IPS-11a (cell line): ENCODE measurements around the gene CD300LB.
"Not testable (repeated sequence)": the region's sequence is repeated elsewhere in the genome, so short reads cannot be mapped to it uniquely, and the experiment has no call there.

Experiments used
- H3K4me3 ChIP-seq: one replicate; pipeline ENCODE4 v1.5.1; 2013; ENCODE audit warnings: low read depth, low read length, control low read depth

The CD300LB gene

DNA sequence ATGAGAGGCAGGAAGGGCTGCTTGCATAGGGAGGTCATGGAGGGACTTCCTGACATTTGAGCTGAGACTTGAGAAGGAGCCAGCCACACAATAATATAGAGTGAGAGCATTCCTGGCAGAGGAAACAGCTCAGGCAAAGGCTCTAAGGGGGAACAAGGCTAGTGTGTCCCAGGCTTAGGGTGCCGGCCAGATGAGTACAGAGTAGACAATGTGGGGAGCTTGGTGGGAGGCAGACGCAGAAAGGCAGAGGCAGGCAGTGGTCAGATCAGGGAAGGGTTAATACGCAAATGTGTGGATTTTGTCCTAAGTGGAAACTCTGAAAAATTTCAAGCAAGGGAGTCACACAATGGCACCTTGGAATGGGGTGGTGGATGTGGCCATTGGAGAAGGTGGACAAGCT is 31.3 kb downstream of the CD300LB start:
- H3K4me3 ChIP-seq, result no peak overlapping the region

DNA sequence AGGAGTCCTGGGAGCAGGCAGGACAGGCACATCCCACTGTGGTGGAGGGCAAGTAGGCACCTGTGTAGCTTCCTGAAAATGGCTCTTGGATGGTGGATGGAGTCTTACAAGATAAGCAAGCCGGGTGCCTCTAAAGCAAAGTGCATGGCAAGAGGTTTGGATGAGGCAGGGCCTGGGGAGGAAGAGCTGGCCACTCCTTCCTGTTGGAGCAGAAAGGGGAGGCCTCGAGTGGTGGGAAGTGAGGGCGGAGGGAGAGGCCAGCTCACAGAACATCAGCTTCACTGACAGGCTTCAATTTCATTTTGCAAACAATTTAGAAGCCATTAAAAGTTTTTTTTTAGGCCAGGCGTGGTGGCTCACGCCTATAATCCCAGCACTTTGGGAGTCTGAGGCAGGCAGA is 33.8 kb downstream of the CD300LB start:
- H3K4me3 ChIP-seq, result no peak overlapping the region

DNA sequence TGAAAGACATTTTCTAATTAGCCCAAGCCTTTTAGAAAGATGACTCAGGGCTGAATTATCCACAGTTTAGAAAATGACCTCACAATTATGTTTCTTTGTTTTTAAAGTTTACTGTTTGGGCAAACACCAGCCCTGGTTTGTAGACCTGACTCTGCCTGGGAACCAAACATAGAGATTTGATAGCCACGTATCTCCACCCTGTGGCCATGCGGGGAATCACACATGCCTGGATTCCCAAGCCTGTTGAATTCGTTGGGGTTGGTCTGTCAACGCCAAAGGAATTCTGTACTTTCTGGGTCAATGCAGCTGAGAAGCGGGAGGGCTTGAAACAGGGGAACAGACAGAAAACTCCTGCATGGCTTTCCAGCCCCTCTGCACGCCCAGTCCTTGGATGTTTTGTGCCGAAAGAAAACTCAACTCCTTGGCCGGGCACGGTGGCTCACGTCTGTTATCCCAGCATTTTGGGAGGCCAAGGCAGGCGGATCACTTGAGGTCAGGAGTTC is 37.9 kb downstream of the CD300LB start:
- H3K4me3 ChIP-seq, result no peak overlapping the region

DNA sequence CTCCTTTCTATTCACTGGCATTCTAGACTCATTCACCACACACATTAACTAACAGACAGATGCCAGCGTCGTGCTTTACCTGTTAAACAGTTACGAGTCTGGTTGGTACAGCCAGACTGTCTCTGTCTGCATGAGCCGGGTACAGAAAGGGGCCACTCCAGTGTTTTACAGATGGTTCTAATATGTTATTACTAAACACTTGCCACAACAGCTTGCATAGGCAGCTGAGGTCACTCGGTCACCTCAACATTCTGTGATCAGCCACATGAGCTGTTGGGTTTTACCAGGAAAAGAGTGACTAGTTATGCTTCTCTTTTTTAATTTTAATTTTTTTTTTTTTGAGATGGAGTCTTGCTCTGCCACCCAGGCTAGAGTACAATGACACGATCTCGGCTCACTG is 39.6 kb downstream of the CD300LB start:
- H3K4me3 ChIP-seq, result no peak overlapping the region

DNA sequence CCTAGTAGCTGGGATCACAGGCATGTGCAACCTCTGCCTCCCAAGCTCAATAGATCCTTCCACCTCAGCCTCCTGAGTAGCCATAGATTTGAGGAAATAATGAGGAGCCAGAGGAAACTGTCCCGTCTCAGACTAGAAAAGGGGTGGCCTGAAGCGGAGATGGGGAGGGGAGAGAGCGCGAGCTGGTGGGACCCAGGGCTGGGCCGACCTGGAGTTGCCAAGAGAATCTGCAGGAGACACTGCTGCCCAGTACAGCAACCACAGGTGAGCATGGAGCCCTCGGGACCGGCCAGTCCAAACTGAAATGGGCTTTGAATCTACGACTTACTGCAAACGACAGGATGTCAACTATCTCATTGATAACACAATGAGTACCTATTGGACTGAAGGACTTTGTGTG is 40.6 kb downstream of the CD300LB start:
- H3K4me3 ChIP-seq, result no peak overlapping the region

DNA sequence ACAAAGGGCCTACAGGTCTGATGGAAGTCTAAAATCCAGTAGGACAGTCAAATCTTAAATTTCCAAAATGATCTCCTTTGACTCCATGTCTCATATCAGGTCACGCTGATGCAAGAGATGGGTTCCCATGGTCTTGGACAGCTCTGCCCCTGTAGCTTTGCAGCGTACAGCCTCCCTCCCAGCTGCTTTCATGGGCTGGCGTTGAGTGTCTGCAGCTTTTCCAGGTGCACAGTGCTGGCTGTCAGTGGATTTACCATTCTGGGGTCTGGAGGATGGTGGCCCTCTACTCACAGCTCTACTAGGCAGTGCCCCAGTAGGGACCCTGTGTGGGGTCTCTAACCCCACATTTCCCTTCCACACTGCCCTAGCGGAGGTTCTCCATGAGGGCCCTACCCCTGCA is 43.0 kb downstream of the CD300LB start:
- not testable (repeated sequence) for H3K4me3 ChIP-seq

DNA sequence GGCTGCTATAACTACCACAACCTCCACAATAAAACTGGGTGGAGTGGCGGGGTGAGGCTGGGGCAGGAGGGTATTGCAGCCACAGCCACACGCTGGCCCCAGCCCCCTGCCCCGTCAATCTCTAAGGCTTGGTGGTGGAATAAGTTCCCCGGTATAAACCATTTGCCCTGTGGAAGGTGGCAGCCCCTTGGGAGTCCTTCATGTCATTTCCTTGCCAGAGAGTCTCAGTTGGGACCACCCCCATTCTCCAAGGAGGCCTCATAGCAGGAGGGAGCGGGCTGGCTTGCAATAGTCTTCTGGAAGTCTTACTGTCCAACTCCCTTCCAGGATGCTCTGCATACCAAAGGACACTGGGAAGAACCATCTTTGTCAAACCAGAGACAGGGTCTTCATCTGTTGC is 45.4 kb downstream of the CD300LB start:
- H3K4me3 ChIP-seq, result no peak overlapping the region

DNA sequence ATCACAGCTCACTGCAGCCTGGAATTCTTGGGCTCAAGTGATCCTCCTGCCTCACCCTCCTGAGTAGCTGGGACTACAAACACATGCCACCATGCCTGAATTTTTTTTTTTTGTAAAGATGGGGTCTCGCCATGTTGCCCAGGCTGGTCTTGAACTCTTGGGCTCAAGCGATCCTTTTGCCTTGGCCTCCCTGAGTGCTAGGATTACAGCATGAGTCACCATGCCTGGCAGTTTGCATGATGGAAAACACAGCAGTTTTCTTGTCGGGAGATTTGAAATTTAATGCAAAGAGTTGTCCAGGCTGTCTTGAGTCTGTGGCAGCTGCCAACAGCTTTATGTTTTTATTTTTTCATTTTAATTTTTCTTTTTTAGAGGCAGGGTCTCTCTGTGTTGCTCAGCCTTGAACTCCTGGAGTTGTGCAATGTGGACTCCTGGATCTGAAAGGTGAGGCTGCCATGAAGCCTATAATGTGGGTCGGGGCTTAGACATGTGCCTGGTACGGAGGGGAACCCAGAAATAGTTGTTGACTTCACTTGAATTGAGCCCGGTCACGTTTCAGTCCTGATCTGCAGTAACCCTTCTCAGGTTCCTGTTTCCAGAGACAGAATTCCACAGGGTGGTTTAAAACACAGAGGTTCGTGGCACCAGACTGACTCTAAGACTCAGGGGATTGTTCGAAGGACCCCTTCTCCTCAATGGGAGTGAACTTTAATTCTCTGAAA is 46.1 kb downstream of the CD300LB start:
- no peak overlapping the region for H3K4me3 ChIP-seq

DNA sequence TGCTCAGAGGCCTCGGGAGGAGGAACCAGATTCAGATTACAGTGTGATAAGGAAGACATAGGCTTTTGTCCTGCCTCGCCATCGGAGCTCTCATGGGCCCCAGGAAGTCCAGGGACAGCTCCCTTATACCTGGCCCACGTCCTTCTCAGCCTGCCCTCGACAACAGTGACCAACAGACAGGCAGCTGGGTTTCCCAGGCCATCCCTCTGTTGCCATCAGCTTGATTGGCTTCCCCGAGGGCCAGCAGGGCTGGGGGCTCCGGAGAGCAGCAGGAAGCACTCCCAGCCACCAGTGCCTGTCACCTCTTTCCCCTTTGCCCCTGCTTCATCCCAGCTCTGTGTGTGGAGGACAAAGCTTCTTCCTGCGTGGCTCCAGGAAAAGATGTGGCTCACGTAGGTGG is 47.2 kb downstream of the CD300LB start:
- H3K4me3 ChIP-seq, result no peak overlapping the region

DNA sequence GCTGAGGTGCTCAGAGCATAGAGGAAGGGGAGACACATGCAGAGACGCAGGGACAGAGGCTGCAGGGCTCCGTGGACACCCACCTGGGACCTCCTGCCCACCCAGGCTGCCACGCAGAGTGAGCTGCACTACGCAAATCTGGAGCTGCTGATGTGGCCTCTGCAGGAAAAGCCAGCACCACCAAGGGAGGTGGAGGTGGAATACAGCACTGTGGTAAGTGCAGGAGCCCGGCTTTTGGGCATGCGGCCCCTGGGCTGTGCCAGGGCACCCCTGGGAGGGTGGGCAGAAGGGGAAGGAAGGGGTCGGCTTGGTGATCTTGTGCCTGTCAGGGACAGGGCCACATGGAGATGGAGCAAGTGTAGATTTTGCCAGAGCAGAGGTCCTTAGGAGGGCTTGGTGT is 49.7 kb downstream of the CD300LB start:
- no peak overlapping the region for H3K4me3 ChIP-seq

DNA sequence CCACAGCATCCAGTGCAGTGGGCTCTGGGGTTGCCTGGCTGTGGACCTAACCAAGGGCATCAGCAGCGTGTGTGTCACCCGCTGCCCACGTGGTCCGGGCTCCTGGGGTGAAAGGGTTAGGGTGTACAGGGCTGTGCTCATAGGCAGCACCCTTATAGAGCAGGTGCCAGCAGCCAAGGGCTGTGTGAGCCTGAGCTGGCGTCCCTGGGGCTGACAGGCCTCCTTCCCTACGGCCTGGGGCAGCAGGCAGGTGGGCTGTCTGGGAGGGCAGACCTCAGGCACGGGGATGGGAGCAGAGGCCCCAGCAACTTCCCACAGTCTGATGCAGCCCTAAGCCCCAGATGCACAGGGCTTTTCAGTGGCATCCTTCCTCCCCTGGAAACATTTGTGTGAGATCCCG is 51.0 kb downstream of the CD300LB start:
- no peak overlapping the region for H3K4me3 ChIP-seq

DNA sequence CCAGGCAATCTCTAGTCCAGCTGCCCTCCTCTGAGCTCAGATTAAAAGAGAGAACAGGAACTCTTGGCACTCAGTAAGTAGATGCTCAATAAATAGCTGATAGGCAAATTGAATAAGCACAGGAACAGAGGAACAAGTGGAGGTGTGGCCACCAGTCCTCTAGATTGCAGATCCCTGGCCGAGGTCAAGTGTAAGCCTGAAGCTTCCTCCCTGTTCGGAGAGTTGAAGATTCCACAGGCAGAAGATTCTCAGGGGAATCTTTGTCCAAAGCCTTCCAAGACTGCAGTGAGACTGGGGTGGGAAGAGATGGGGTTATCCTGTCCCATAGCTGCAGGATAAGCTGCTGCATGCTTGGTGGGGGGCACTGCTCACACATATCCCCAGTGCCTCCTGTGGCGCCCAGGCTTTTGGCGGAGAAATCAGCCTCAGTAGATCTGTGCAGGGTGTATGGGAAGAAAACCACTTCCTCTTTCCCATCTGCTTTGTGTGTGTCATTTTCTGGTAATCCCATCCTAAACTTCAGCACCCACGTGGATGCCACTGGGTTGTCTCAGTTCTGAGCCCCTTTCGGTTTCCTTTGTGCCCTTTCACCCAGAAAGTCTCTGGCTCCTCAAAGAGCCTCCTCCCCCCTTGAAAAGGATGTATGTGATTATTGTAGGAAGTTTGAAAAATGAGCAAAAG is 52.7 kb downstream of the CD300LB start:
- H3K4me3 ChIP-seq, result no peak overlapping the region

DNA sequence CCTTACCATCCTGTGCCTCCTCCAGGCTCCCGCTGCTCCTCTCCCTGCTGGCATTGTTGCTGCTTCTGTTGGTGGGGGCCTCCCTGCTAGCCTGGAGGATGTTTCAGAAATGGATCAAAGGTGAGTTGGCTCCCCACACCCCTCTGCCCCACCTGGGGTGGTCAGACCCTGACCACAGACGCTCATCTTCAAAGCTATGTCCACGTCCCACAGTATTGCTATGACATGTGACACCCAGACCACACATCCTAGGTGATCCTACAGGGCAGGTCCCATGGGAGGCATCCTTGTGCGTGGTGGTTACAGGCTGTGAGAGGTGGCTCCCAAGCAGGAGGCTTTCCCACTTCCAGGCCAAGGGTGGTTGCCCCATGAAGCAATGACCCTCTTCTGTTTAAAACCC is 53.9 kb downstream of the CD300LB start:
- H3K4me3 ChIP-seq, result no peak overlapping the region

DNA sequence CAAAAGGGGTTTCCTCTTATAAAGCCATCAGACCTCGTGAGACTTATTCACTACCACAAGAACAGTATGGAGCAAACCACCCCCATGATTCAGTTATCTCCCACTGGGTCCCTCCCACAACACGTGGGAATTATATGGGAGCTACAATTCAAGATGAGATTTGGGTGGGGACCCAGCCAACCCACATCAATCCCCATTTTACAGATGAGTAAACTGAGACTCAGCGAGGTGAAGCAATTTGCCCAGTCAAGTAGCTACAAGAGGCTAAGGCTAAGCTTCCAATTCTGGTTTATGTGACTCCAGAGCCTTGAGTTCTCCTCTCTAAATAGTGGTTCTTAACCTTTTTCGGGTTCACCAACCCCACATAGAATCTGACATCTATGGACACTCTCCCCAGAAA is 56.1 kb downstream of the CD300LB start:
- no peak overlapping the region for H3K4me3 ChIP-seq

DNA sequence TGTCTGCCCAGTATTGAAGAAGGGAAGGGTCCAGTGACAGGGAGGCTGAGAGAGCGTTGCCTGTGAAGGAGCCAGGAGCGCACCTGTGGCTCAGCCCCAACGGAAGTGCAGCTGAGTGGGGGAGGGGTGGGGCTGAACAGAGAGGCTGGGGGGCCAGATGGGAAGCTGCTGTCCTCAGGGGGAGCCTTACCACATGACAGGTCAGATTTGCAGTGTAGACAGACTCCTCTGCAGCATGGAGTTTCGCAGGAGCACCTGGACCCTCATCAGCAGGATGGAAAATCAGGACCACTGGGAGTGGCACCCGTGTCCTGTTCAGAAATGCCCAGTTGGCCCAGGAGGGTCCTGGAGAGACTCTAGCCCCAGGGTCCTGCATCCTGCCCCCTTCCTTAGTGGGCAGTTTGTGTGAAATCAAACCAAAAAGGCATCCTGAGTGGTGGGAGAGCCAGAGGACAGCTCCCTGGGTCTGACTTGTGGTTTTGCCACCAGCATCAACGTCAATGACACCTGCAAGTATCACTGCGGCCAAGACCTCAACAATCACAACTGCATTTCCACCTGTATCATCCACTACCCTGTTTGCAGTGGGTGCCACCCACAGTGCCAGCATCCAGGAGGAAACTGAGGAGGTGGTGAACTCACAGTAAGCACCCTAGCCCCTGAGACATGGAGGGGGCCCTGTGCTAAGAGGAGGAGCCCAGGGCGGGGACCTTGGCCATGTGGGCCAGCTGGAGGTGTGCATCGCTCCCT is 57.1 kb downstream of the CD300LB start:
- no peak overlapping the region for H3K4me3 ChIP-seq

DNA sequence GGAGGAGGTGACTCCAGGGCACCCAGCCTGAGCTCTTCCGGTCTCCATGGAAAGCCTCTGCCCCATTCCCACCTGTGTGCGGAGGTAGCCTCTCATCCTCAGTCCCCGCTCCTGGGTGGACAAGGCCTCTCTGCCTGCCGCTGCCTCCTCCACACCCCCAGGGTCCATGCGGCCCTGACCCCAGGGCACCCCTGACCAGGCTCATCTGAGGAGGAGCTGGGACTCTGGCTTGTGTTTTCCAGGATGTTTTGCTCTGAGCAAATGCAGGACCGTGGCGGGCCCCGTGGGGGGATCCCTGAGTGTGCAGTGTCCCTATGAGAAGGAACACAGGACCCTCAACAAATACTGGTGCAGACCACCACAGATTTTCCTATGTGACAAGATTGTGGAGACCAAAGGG is 58.0 kb downstream of the CD300LB start:
- no peak overlapping the region for H3K4me3 ChIP-seq

DNA sequence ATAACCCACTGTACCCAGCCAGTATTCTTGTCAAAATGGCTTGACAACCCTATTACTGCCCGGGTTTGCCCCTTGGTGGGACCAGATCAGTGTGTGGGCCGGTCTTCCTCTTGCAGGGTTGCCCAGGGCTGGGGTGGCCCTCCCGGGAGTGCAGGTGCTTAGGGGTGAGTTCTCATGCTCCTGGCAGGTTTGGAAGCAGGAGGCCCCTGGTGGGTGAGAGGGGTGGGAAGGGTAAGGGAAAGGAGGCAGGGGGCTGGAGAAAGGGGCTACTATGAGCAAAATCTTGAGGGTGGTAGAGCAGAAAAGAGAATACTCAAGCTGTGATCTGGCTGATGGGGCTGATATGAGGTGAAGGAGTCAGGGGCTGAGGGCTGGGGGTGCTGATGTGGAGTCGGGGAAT is 58.4 kb downstream of the CD300LB start:
- no peak overlapping the region for H3K4me3 ChIP-seq

DNA sequence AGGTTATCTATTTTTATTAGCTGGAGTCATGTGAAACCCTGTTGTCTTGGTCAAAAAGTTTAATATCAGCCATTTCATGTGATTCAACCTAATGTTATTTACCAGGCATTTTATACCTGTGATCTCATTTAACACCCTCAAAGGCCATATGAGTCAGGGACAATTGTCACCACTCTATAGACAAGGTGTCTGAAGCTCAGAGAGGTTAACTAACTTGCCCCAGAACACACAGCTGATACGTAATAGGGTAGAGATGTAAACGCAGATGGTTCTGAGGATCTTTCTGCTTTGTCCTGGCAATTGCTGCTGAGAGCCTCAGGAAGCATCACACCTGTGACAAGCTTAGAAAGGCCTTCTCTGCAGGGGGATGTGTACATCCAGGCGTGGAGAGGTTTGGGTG is 59.9 kb downstream of the CD300LB start:
- no peak overlapping the region for H3K4me3 ChIP-seq
